GM23338 (cell line): ENCODE results near the gene B3GNT9. TPM values are rescaled to one million over a fixed set of nuclear protein-coding genes. Genes with fewer than 3 reads are reported as not detected.

Source experiments
- ATAC-seq: fragments of 200-7000 bp; cut with Tn5 transposase; 3 replicates; pipeline ENCODE4 v1.9.1; 2020
- DNase-seq: peaks from one replicate; pipeline ENCODE4 v3.0.0-alpha.2; 2015; ENCODE audit warnings: low spot score
- H2AFZ ChIP-seq: fragments of 200-600 bp; sonication (generic); 2 replicates; pipeline ENCODE4 v1.8.0; 2016; ENCODE audit warnings: antibody characterized with exemption, mild to moderate bottlenecking, moderate library complexity
- H3F3A ChIP-seq: fragments of 200-600 bp; sonication (generic); replicated peaks from 2 replicates; pipeline ENCODE4 v1.8.0; 2017; ENCODE audit warnings: antibody characterized with exemption, mixed run types, low read depth
- H3K27ac ChIP-seq: fragments of 200-600 bp; sonication (generic); 2 replicates; pipeline ENCODE4 v1.6.1; 2016; ENCODE audit warnings: low read depth
- H3K27me3 ChIP-seq: fragments of 200-600 bp; sonication (generic); 2 replicates; pipeline ENCODE4 v1.8.0; 2016; ENCODE audit warnings: mild to moderate bottlenecking, mixed run types, moderate library complexity; ENCODE audit not compliant: insufficient read depth
- H3K36me3 ChIP-seq: fragments of 200-600 bp; sonication (generic); 2 replicates; pipeline ENCODE4 v1.8.0; 2016; ENCODE audit warnings: mild to moderate bottlenecking; ENCODE audit not compliant: insufficient read depth
- H3K4me1 ChIP-seq: fragments of 200-600 bp; sonication (generic); 2 replicates; pipeline ENCODE4 v1.8.0; 2016; ENCODE audit warnings: mild to moderate bottlenecking, moderate library complexity; ENCODE audit not compliant: insufficient read depth
- H3K4me2 ChIP-seq: fragments of 200-600 bp; sonication (generic); 2 replicates; pipeline ENCODE4 v1.7.1; 2017; ENCODE audit warnings: mixed run types
- H3K4me3 ChIP-seq: fragments of 200-600 bp; sonication (generic); 2 replicates; pipeline ENCODE4 v1.6.1; 2016; ENCODE audit warnings: mixed run types
- H3K79me2 ChIP-seq: fragments of 200-600 bp; sonication (generic); replicated peaks from 2 replicates; pipeline ENCODE4 v1.8.0; 2017; ENCODE audit warnings: mild to moderate bottlenecking; ENCODE audit not compliant: insufficient read depth
- H3K9me2 ChIP-seq: fragments of 200-600 bp; sonication (generic); 2 replicates; pipeline ENCODE4 v1.8.0; 2017; ENCODE audit not compliant: insufficient read depth
- H4K20me1 ChIP-seq: fragments of 200-600 bp; sonication (generic); replicated peaks from 2 replicates; pipeline ENCODE4 v1.8.0; 2017; ENCODE audit warnings: mild to moderate bottlenecking; ENCODE audit not compliant: insufficient read depth
- H3K27ac Mint-ChIP-seq: 2 replicates; pipeline ENCODE4 v1.8.0; 2020; ENCODE audit warnings: inconsistent platforms, mild to moderate bottlenecking, moderate library complexity, mixed read lengths
- H3K27me3 Mint-ChIP-seq: 3 replicates; pipeline ENCODE4 v1.8.0; 2022; ENCODE audit warnings: low read depth, mild to moderate bottlenecking, moderate library complexity, mixed read lengths, inconsistent platforms; ENCODE audit not compliant: insufficient read depth, poor library complexity
- H3K36me3 Mint-ChIP-seq: 3 replicates; pipeline ENCODE4 v1.8.0; 2021; ENCODE audit warnings: low read depth, mild to moderate bottlenecking, inconsistent platforms, moderate library complexity, mixed read lengths
- H3K4me1 Mint-ChIP-seq: 3 replicates; pipeline ENCODE4 v1.8.0; 2020; ENCODE audit warnings: mild to moderate bottlenecking, inconsistent platforms, mixed read lengths
- H3K4me3 Mint-ChIP-seq: 3 replicates; pipeline ENCODE4 v1.8.0; 2021; ENCODE audit warnings: moderate library complexity, mild to moderate bottlenecking, inconsistent platforms, mixed read lengths
- H3K9me3 Mint-ChIP-seq: 3 replicates; pipeline ENCODE4 v1.8.0; 2020; ENCODE audit warnings: moderate library complexity, mild to moderate bottlenecking, inconsistent platforms, mixed read lengths
- CREB1 ChIP-seq: fragments of 250-450 bp; sonication (Bioruptor Pico); IDR thresholded peaks from 2 replicates; pipeline ENCODE4 v1.5.0; 2020; ENCODE audit warnings: low read depth, mild to moderate bottlenecking, moderate library complexity
- EZH2 ChIP-seq: fragments of 200-600 bp; sonication (generic); IDR thresholded peaks from one replicate; pipeline ENCODE4 v1.8.0; 2017; ENCODE audit warnings: antibody characterized with exemption, mild to moderate bottlenecking, low read depth; ENCODE audit not compliant: unreplicated experiment
- POLR2AphosphoS5 ChIP-seq: IDR thresholded peaks from 2 replicates; pipeline ENCODE4 v1.6.1; 2016; ENCODE audit warnings: antibody characterized with exemption, low read depth
- polyA plus RNA-seq: library from polyadenylated mRNA; unstranded; fragments of >200 nt; fragmentation: Nextera tagmentation; extraction: Ambion mirVana; gene quantifications from 2 replicates; pipeline ENCODE4 v1.2.1, GENCODE V29; 2016
- total RNA-seq: library from RNA; depleted of rRNA; stranded (reverse); fragments of >200 nt; shearing (Covaris generic); gene quantifications from 2 replicates; pipeline ENCODE4 v1.2.3, GENCODE V29; 2014
- TF ChIP-seq, protein P1 (sequence below): fragments of 250-450 bp; sonication (Bioruptor Pico); IDR thresholded peaks from 2 replicates; pipeline ENCODE4 v1.5.0; 2020; ENCODE audit warnings: mild to moderate bottlenecking, moderate library complexity
- TF ChIP-seq, protein P2 (sequence below): IDR thresholded peaks from one replicate; pipeline ENCODE4 v1.6.1; 2018; ENCODE audit warnings: antibody characterized with exemption; ENCODE audit not compliant: unreplicated experiment

The B3GNT9 gene
- total and polyA plus RNA-seq, 2 experiments from 2014 or later, result 0.99 to 7.0 TPM

DNA sequence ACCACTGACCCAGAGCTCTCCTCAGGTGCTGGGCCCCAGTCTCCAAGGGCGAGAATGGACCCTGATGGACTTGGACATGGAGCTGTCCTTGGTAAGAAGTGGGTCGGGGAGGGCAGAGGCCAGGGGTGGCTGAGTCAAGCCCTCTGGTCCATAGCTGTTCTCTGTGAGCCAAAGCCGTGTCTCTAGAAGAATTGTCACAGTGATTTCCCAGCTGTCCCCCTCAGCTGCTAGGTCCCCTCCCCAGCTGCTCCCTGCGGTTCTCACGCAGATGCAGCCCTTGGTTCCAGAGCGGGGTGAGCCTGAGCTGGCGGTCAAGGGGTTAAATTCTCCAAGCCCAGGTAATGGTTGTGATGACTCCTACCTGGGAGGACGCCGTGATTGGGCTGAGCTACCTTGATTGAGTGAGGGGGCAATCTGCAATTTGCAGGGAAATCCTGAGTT, 18.2 kb upstream of the B3GNT9 start:
- no peaks in the 10 kb centered on the region for H3K36me3 ChIP-seq
- H4K20me1 ChIP-seq, result peaks cover 6% of the 10 kb centered on the region
- peaks cover 97% of the 10 kb centered on the region for H3K27me3 ChIP-seq
- H3K4me2 ChIP-seq, result peak overlapping the region; percentile 97
- no peak overlapping the region for H3K27ac ChIP-seq
- DNase-seq (peak; percentile 76), ATAC-seq (peak; percentile 9)
- Mint-ChIP-seq H3K27ac (no peak overlapping the region), H3K4me1 (peaks cover 46% of the 10 kb centered on the region), H3K9me3 (no peaks in the 10 kb centered on the region; the same call in 2 of the 3 replicates), H3K27me3 (peaks cover 95% of the 10 kb centered on the region), H3K36me3 (no peaks in the 10 kb centered on the region; the same call in 2 of the 3 replicates), H3K4me3 (peak overlapping the region; percentile 79)
- 0 out of 2 replicates have a peak overlapping the region, but pooled peaks have one; percentile 56 for H2AFZ ChIP-seq
- H3K79me2 ChIP-seq, result no peaks in the 10 kb centered on the region
- H3K4me3 ChIP-seq, result peak overlapping the region; percentile 69
- TF ChIP-seq, protein P1, sequence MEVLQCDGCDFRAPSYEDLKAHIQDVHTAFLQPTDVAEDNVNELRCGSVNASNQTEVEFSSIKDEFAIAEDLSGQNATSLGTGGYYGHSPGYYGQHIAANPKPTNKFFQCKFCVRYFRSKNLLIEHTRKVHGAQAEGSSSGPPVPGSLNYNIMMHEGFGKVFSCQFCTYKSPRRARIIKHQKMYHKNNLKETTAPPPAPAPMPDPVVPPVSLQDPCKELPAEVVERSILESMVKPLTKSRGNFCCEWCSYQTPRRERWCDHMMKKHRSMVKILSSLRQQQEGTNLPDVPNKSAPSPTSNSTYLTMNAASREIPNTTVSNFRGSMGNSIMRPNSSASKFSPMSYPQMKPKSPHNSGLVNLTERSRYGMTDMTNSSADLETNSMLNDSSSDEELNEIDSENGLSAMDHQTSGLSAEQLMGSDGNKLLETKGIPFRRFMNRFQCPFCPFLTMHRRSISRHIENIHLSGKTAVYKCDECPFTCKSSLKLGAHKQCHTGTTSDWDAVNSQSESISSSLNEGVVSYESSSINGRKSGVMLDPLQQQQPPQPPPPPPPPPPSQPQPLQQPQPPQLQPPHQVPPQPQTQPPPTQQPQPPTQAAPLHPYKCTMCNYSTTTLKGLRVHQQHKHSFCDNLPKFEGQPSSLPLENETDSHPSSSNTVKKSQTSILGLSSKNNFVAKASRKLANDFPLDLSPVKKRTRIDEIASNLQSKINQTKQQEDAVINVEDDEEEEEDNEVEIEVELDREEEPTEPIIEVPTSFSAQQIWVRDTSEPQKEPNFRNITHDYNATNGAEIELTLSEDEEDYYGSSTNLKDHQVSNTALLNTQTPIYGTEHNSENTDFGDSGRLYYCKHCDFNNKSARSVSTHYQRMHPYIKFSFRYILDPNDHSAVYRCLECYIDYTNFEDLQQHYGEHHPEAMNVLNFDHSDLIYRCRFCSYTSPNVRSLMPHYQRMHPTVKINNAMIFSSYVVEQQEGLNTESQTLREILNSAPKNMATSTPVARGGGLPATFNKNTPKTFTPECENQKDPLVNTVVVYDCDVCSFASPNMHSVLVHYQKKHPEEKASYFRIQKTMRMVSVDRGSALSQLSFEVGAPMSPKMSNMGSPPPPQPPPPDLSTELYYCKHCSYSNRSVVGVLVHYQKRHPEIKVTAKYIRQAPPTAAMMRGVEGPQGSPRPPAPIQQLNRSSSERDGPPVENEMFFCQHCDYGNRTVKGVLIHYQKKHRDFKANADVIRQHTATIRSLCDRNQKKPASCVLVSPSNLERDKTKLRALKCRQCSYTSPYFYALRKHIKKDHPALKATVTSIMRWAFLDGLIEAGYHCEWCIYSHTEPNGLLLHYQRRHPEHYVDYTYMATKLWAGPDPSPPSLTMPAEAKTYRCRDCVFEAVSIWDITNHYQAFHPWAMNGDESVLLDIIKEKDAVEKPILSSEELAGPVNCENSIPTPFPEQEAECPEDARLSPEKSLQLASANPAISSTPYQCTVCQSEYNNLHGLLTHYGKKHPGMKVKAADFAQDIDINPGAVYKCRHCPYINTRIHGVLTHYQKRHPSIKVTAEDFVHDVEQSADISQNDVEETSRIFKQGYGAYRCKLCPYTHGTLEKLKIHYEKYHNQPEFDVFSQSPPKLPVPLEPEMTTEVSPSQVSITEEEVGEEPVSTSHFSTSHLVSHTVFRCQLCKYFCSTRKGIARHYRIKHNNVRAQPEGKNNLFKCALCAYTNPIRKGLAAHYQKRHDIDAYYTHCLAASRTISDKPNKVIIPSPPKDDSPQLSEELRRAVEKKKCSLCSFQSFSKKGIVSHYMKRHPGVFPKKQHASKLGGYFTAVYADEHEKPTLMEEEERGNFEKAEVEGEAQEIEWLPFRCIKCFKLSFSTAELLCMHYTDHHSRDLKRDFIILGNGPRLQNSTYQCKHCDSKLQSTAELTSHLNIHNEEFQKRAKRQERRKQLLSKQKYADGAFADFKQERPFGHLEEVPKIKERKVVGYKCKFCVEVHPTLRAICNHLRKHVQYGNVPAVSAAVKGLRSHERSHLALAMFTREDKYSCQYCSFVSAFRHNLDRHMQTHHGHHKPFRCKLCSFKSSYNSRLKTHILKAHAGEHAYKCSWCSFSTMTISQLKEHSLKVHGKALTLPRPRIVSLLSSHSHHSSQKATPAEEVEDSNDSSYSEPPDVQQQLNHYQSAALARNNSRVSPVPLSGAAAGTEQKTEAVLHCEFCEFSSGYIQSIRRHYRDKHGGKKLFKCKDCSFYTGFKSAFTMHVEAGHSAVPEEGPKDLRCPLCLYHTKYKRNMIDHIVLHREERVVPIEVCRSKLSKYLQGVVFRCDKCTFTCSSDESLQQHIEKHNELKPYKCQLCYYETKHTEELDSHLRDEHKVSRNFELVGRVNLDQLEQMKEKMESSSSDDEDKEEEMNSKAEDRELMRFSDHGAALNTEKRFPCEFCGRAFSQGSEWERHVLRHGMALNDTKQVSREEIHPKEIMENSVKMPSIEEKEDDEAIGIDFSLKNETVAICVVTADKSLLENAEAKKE (CRISPR knock-in tag), result no peak
- TF ChIP-seq, protein P2, sequence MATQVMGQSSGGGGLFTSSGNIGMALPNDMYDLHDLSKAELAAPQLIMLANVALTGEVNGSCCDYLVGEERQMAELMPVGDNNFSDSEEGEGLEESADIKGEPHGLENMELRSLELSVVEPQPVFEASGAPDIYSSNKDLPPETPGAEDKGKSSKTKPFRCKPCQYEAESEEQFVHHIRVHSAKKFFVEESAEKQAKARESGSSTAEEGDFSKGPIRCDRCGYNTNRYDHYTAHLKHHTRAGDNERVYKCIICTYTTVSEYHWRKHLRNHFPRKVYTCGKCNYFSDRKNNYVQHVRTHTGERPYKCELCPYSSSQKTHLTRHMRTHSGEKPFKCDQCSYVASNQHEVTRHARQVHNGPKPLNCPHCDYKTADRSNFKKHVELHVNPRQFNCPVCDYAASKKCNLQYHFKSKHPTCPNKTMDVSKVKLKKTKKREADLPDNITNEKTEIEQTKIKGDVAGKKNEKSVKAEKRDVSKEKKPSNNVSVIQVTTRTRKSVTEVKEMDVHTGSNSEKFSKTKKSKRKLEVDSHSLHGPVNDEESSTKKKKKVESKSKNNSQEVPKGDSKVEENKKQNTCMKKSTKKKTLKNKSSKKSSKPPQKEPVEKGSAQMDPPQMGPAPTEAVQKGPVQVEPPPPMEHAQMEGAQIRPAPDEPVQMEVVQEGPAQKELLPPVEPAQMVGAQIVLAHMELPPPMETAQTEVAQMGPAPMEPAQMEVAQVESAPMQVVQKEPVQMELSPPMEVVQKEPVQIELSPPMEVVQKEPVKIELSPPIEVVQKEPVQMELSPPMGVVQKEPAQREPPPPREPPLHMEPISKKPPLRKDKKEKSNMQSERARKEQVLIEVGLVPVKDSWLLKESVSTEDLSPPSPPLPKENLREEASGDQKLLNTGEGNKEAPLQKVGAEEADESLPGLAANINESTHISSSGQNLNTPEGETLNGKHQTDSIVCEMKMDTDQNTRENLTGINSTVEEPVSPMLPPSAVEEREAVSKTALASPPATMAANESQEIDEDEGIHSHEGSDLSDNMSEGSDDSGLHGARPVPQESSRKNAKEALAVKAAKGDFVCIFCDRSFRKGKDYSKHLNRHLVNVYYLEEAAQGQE, result peak; percentile 63
- TF ChIP-seq EZH2 (peak; percentile 37), CREB1 (CRISPR knock-in tag) (no peak), POLR2AphosphoS5 (no peak)
- H3K9me2 ChIP-seq, result no peaks in the 10 kb centered on the region
- peaks cover 28% of the 10 kb centered on the region for H3K4me1 ChIP-seq
- H3F3A ChIP-seq, result 0 out of 2 replicates have a peak, but pooled peaks cover 16% of the 10 kb centered on the region
